Measurements from ENCODE around the gene UBE2D1. TPM values are rescaled to one million over a fixed set of nuclear protein-coding genes. Genes with fewer than 3 reads are reported as not detected.

UBE2D1 gene
- total and polyA plus RNA-seq, 9 of the 15 experiments (the other 6 are each of a cell fraction or from before 2014, with no cell fraction given): 4.1 to 24.4 (median 12.3) TPM

- TF ChIP-seq RREB1 (CRISPR knock-in tag; IDR thresholded peaks at IDR 0.05): peak; percentile 72; the same call in 1 of the 2 replicates
- TF ChIP-seq RUNX1 (IDR thresholded peaks at IDR 0.05; ENCODE audit: low read depth): no peak; the same call in 1 of the 2 replicates
- TF ChIP-seq ZNF134 (CRISPR knock-in tag; conservative IDR thresholded peaks at IDR 0.05): peak; percentile 41; the same call in 1 of the 2 replicates
- TF ChIP-seq FOXM1 (IDR thresholded peaks at IDR 0.05; ENCODE audit: low read depth): no peak
- peak; percentile 76; the same call in 1 of the 2 replicates for TF ChIP-seq FOXM1 (CRISPR knock-in tag; IDR thresholded peaks at IDR 0.05; ENCODE audit: low read depth)
- peak; percentile 62 for TF ChIP-seq SIN3B (IDR thresholded peaks at IDR 0.05; ENCODE audit: low read depth)
- no peak for TF ChIP-seq ATF2 (CRISPR knock-in tag; IDR thresholded peaks at IDR 0.05)
- no peak for TF ChIP-seq PATZ1 (CRISPR knock-in tag; IDR thresholded peaks at IDR 0.05; ENCODE audit: borderline replicate concordance)
- peak; percentile 87 for TF ChIP-seq ZBTB2 (IDR thresholded peaks at IDR 0.05)
- TF ChIP-seq MAX (CRISPR knock-in tag; IDR thresholded peaks at IDR 0.05): peak; percentile 65
- TF ChIP-seq MCM2 (IDR thresholded peaks at IDR 0.05; ENCODE audit: low read depth): no peak
- TF ChIP-seq CCNT2 (IDR thresholded peaks at IDR 0.05; ENCODE audit: borderline replicate concordance, extremely low read depth, insufficient read length, low read depth, low read length): peak; percentile 91
- peak; percentile 36; the same call in 1 of the 2 replicates for TF ChIP-seq ZNF766 (CRISPR knock-in tag; conservative IDR thresholded peaks at IDR 0.05)
- TF ChIP-seq NRF1 (conservative IDR thresholded peaks at IDR 0.05 in 1 of 2, IDR thresholded peaks at IDR 0.05 in 1 of 2): peak; percentile 94 to 95
- TF ChIP-seq PML (IDR thresholded peaks at IDR 0.05; ENCODE audit: low read length): peak; percentile 84
- peak; percentile 90 for TF ChIP-seq MBD2 (IDR thresholded peaks at IDR 0.05; ENCODE audit: borderline replicate concordance, low read depth)
These were observed 50.4 kb downstream of the UBE2D1 start, which contains the start of gene TFAM (continued) for GRCh38 chr10:58384999-58385783.

Data from K562 (cell line).